HG03354 (cell line): Measurements from ENCODE around the gene KHDRBS2.
"Not testable (repeated sequence)": the region's sequence is repeated elsewhere in the genome, so short reads cannot be mapped to it uniquely, and the experiment has no call there.

Experiments used
- ATAC-seq: cut with Tn5 transposase; IDR thresholded peaks from one replicate; pipeline ENCODE4 v1.9.1; 2021; ENCODE audit warnings: mild to moderate bottlenecking; ENCODE audit not compliant: unreplicated experiment, poor library complexity, severe bottlenecking

KHDRBS2 gene

DNA sequence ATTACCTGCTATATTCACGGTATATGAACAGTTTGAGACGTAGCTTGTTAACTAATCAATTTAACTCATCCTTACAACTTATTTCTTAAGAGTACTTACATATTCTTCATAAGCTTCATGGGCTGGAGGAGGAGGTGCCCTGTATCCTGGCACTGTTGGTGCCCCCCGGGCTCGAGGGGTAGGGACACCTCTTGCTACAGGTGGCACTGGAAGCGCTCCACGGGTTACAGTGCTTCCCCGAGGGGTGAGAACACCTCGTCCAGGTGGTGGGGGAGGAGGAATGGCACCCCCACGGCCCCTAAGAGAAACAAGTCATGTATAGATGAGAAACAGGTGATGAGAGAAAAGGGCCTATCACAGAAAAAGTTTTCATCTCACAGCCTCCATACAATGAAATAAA, 391.5 kb downstream of the KHDRBS2 start:
- no peak for ATAC-seq

DNA sequence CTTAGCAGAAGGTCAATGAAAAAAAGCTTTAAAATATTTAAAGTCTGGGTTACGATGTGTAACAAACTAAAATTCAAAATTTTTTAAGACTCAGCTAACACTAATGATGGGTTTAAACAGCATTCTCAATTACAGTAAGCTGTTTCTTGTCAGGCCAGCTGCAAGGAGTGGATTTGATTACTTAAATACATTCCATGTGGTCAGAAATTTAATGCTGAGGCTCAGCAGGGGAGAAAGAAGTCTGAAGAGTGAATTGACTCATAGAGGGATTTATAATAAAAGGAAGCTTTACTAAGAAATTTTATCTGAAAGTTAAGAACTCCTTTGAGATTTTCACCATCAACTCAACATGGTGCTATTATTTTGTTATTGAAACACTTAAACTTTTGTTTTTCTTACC, 398.6 kb downstream of the KHDRBS2 start:
- no peak for ATAC-seq

DNA sequence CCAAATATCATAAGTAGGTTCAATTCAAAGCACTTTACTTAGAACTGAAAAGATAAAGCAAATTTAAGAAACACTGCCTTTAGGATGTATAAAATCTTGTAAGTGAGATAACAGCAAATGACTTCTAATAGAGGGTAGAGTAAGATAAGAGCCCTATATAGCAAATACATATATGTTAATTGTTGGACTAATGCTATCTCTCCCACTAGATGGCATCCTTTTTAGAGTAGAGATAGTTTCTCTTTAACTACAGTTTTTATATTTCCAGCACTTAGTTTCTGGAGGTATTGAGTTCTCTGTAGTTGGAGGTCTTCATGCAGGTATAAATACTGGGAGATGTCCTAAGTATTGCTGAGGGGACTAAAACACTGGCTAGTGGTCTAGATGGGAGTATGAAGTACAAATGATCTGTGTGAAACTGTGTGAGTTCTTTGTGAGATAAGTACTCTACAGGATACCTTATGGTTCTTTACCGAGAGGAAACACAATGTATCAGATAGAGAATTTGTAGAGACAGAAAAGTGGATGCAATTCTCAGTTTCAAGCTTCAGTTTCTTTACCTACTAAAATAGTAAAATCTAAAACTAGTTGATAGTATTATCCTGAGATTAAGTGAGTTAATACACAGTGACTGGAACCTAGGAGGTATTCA, 399.3 kb downstream of the KHDRBS2 start:
- ATAC-seq: no peak

DNA sequence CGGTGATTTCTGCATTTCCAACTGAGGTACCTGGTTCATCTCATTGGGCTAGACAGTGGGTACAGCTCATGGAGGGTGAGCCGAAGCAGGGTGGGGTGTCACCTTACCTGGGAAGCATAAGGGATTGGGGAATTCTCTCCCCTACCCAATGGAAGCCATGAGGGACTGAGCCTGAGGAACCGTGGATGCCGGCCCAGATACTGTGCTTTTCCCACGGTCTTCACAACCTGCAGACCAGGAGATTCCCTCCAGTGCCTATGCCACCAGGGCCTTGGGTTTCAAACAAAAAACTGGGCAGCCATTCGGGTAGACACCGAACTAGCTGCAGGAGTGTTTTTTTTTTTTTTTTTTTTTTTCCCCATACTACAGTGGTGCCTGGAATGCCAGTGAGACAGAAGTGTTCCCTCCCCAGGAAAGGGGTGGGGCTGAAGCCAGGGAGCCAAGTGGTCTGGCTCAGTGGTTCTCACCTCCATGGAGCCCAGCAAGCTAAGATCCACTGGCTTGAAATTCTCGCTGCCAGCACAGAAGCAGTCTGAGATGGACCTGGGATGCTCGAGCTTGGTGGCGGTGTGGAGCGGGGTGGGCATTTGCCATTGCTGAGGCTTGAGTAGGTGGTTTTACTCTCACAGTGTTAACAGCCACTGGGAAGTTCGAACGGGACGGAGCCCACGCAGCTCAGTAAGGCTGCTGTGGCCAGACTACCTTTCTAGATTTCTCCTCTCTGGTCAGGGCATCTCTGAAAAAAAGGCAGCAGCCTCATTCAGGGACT, 416.2 kb downstream of the KHDRBS2 start:
- ATAC-seq: no peak

DNA sequence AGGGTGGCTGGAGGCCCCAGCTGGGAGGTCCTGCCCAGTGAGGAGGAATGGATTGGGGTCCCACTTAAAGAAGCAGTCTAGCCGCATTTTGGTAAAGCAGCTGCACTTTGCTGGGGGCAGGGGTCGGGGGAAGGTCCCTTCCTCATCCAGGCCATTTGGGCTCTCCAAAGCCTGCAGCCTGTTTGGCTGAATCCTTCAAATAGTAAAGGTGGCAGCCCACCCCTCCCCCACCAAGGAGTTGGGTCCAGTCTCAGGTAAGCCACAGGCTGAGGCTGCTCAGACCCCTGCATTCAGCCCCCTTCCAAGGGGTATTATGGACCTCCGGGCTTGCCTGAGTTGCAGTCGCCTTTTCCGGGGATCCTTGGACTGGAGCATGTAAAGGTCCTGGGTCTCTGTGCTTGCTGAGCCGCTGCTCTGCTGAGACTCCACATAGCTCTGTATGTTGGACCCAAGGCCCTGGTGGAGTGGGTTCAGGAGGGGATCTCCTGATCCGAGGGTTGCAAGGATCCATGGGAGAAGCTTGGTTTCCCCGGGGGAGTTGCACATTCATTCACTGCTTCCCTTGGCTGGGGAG, 417.4 kb downstream of the KHDRBS2 start:
- ATAC-seq: no peak

DNA sequence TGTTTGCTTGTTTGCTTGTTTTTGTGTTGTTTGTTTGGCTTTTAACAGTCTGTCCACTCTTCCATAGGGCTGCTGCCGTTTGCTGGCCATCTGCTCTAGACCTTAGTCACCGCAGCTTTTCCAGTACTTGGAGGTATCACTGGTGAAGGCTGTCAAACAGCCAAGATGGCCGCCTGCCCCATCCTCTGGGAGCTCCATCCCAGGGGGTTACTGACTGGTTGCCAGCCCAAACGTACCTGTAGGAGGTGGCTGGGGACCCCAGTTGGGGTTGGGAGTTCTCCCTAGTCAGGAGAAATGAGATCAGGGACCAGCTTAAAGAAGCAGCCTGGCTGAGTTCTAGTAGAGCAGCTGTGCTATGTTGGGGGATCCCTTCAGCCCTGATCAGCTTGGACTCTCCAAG, 418.4 kb downstream of the KHDRBS2 start:
- no peak for ATAC-seq

DNA sequence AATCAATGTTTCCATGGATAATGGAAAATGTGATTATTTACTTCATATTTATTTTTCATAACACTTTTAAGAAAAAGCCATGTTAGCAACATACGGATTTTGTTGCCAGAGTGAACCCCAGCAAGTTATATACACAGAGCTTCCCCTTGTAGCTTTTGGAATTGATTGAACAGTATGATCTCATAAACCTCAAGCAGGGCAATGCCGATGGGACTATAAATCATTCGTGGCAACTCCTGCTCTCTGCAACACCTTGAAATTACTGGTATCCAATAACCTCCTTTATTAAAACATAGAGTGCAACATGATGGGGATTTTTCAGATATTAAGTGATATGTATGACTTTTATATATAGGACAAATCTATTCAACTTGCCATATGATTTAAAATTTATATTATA, 428.5 kb downstream of the KHDRBS2 start:
- ATAC-seq: no peak

DNA sequence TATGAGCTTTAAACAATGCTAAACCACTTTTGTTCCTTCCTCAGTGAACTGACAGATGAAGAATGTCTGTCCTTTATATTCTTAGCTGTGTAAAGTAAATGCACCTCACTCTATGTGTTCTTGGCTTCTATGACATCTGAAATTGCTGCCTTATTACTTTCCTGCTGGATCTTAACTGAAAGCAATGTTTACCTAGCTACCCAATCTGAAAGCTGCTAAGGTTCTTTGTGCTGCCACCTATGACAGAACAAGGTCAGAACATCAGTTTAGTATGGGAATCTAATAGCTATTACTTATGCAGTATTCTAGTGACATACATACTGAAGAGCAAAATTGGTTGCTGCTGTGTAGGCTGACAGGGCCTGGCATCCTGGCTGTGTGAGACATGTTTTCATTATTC, 444.1 kb downstream of the KHDRBS2 start:
- ATAC-seq: no peak

DNA sequence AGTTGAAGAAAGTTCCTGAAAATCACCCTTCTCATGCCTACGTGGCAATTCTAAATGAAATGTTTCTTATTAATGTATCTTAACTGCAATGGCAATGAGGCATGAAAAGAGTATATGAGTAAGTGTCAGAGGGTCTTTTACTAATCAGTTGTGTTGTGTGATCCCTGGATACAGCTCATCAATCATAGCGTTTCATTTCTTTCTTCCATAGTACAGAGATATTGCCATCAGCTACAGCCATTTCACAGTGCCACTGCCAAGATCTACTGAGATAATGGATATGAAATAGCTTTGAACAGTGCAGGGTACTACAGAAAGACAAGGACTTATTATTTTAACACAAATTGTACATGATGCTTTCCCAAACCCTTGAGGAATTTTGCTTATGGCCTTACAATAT, 450.8 kb downstream of the KHDRBS2 start:
- ATAC-seq: no peak

DNA sequence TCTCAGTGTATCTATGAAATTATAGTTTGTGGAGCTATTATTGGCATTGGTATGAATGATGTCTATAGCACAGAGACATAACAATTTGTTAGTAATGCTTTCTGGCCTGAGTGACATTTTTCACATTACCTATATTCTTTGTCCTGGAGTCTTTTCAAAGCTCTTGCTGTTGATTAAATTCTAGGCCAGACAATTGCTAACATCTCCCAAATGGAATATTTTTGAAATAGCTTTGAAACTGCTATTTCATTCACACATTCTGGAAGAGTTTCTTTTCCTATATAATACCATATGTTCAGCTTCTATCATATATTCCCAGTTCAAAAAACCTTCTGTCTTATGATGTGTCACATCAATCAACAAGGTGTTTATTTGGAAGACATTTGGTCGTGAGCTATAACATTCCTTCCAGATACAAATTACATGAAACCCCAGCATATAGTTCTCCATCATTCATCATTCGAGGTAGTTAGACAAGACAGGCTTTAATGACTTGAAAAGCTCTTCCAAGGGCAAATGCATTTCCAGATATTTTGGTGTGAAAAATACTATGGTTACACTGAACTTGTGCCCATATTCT, 452.8 kb downstream of the KHDRBS2 start:
- no peak for ATAC-seq

DNA sequence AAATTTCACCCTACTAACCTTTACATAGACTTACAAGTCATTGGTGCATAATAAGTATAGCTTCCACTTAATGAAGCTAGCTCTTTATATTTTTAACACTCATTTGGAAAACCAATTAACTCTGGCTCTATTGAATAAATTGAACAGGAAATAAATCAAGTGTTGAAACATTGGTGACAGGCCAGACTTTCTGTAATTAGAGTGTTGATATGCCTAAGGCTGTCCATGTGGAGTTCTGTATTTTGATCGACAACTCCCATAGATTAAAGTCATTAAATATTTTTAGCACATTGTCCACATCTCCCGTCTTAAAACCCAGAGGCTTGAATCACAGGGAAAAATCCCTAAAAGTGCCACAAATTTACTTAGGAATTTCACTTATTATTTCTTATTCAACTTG, 468.3 kb downstream of the KHDRBS2 start:
- ATAC-seq: no peak

DNA sequence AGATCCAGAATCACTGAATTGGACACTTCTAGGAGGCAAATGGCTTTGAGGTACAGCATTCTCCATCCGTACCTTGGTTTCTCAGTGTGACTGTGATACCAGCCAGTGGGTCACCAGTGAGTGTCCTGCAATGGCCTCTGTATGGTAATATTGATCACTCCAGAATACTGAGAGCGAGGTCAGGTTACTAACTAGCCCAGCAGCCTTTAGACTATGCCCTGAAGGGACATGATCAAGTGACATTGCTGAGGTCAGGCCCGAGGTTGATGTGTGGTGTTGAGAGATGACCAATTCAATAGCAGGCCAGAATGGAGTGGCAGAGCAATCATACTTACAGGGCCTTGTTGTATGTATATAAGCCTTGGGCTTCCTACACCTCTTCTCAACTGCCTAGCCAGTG, 476.0 kb downstream of the KHDRBS2 start:
- no peak for ATAC-seq

DNA sequence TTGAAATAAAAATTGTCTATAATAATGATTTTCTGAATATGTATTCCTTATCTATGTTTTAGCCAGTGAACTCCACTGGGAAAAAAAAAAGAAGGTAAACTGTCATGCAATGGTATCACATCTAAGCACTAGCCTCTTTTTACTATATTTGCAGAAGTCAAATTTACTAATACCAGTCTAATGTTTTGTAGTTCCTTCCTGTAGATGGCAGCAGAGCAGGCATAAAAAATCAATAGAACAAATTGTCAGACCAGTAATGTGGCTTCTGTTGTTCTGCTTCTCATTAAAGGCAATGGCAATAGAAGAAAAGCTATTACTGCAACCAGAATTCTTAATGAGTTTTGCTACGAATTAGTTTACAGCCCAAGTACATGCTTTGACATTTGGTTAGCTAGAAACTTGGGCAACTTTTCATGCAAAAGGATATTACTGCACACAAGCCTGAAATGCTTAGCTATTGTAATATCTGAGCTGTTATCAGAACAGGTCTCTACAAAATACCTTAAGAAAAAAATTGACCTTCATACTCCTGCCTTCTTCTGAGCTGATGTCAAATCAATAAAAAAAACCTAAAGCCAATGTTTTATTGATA, 476.9 kb downstream of the KHDRBS2 start:
- peak; percentile 79 for ATAC-seq

DNA sequence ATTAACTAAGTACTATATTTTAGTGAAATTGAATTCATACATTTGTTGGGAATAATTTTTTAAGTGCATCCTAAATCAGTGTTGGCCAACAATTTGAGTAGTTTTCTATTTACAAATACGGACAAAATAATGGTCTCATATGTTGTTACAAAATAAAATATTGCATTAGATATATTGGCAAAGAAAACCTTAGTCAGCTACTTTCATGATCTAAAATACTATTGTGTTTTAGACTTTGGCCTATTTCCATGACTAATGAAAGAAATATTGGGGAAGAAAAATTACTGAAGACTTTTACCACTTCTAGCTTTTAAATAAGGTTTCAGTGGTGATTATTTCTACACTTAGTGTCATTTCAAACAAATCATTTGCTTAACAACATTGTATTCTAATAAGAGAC, 498.0 kb downstream of the KHDRBS2 start:
- ATAC-seq: no peak

DNA sequence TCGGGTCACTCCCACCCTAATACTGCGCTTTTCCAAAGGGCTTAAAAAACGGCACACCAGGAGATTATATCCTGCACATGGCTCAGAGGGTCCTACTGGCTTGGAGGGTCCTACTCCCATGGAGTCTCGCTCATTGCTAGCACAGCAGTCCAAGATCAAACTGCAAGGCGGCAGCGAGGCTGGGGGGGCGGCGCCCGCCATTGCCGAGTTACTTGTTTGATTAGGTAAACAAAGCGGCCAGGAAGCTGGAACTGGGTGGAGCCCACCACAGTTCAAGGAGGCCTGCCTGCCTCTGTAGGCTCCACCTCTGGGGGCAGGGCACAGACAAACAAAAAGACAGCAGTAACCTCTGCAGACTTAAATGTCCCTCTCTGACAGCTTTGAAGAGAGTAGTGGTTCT, 516.6 kb downstream of the KHDRBS2 start:
- ATAC-seq: not testable (repeated sequence)

DNA sequence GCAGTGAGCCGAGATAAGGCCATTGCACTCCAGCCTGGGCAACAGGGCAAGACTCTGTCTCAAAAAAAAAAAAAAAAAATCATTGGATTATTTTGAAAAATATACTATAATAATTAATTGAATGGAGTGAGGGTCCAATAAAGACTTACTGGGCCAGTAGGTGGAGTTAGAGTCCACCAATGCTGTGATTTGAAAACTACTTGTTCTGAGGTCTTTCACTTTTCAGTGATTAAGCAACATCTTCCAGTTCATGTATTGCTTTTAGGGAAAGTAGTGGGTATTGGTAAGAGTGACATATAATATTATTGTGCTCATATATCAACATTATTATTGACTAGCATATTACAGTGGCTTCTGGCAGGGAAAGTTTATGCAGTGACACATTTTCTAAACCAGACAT, 530.3 kb downstream of the KHDRBS2 start:
- ATAC-seq: no peak

DNA sequence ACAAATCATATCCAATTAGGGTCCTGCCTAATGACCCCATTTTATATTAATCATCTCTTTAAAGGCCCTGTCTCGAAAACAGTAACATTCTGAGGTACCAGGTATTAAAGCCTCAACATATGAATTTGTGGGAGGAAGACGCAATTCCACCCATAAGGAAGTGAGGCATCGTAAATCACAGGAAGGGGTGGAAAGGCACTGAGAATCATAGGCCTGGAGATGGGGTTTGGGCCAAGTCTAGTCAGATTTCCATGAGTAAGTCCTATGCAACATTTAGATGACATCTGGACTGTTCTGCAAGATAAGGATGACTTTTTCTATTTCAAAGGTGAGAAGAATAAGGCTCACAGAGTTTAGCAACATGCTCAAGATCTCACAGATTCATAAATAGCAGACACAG, 534.0 kb downstream of the KHDRBS2 start:
- no peak for ATAC-seq

DNA sequence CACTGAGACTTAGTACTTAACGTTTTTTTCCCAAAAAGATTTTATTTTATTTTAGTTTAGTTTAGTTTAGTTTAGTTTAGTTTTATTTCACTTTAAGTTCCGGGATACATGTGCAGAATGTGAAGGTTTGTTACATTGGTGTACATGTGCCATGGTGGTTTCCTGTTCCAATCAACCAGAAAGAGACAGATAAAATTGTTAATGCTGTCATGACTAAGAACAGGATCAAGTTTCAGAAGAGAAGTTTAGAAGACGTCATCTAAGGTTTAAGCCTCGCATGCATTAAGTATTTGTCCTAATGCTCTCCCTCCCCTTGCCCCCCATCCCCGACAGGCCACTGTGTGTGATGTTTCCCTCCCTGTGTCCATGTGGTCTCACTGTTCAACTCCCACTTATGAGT, 540.0 kb downstream of the KHDRBS2 start:
- ATAC-seq: no peak

DNA sequence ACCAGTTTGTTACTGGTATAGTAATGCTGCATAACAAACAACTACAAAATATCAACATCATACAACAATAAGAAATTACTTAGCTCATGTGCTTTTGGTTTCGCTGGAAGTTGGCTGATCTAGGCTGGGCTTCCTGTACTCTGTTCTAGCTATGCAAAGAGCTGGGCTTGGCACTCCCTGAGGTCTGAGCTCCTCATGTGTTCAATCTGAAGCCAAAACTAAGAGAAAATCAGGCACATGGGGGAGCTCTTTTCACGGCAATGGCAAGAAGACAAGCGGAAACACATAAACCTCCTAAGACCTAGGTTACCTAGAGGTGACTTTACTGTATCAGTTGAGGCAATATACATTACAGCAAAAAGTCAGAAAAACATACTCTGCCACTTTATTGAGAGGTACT, 574.2 kb downstream of the KHDRBS2 start:
- no peak for ATAC-seq

DNA sequence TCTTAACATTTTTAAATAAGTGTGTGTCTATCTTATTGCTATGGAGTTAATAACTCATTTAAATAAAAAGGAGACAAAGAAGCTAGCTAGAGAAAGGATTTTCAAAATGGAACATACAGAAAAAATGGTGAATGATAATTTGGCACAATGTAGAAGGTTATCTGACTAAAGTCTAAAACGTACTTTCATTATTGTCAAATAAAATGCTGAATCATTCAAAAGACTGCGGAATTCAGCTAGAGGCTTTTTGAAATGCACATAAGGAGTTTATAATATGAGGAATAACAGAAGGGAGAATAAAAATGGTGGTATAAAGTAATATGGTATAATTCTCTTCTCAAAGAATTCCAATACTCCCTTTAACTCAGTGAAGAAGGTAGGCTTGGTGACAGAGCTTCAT, 597.9 kb downstream of the KHDRBS2 start:
- no peak for ATAC-seq

DNA sequence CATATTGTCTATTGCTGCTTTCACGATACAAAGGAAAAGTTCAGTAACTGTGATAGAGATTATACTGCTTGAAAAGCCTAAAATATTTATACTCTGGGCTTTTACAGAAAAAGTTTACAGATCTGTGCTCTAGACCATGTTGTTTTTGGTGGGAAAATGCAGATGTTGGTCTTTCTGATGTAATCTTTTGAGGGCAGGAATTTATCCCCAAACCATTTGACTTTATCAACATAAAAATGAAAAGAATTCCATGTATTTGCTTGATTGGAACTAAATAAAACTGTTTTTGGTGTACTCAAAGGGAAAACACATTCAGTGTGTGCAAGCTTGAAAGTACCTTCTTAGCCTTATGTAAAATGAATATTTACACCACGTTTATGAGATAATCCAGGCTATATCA, 603.5 kb downstream of the KHDRBS2 start:
- ATAC-seq: no peak
